ENCODE results near the gene CLDN18.

CLDN18 gene

DNA sequence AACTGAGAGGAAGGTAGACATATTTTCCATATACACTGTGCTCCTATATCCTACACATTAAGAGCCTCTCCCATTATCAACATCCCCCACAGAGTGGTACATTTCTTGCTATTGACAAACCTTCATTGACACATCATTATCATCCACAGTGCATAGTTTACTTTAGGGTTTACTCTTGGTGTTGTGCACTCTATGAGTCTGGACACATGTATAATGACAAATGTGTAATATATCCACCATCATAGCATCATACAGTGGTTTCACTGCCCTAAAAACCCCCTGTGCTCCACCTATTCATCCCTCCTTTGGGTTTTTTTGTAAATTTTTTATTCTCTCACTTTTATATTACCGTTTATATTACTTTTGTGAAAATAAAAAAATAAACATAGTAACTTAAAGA lies 22.2 kb upstream of the CLDN18 start:
- Histone ChIP-seq H3K36me3 (replicated peaks; ENCODE audit: insufficient read depth, low read length) (no peaks in the 10 kb centered on the region), H3K4me1 (ENCODE audit: low read length) (peaks cover 20% of the 10 kb centered on the region), H4K20me1 (ENCODE audit: insufficient read depth, low read length) (no peaks in the 10 kb centered on the region), H3K79me2 (ENCODE audit: low read length) (no peaks in the 10 kb centered on the region), H3K9me3 (replicated peaks; ENCODE audit: insufficient read depth, low read length) (no peaks in the 10 kb centered on the region), H3K4me2 (ENCODE audit: low read depth, low read length) (peak overlapping the region; percentile 20), H2AFZ (ENCODE audit: low read length) (peak overlapping the region; percentile 54), H3F3A (ENCODE audit: insufficient read depth, low read length) (peaks cover 14% of the 10 kb centered on the region), H3K4me3 (ENCODE audit: low read length) (no peak overlapping the region), H3K27ac (ENCODE audit: low read length) (peak overlapping the region; percentile 49; the same call in 1 of the 2 replicates), H3K9me2 (replicated peaks; ENCODE audit: insufficient read depth, low read length) (no peaks in the 10 kb centered on the region), H3K9ac (ENCODE audit: low read length) (peak overlapping the region; percentile 10; the same call in 1 of the 2 replicates), H3K27me3 (replicated peaks; ENCODE audit: insufficient read depth, low read length) (no peaks in the 10 kb centered on the region)
- no peak for DNase-seq
- no peak for TF ChIP-seq EZH2 (optimal IDR thresholded peaks at IDR 0.05; ENCODE audit: low read depth, low read length)
- no peak for TF ChIP-seq EZH2phosphoT487 (IDR thresholded peaks at IDR 0.05; ENCODE audit: low read length)
- no peak for TF ChIP-seq CTCF (IDR thresholded peaks at IDR 0.05; ENCODE audit: low read length)

DNA sequence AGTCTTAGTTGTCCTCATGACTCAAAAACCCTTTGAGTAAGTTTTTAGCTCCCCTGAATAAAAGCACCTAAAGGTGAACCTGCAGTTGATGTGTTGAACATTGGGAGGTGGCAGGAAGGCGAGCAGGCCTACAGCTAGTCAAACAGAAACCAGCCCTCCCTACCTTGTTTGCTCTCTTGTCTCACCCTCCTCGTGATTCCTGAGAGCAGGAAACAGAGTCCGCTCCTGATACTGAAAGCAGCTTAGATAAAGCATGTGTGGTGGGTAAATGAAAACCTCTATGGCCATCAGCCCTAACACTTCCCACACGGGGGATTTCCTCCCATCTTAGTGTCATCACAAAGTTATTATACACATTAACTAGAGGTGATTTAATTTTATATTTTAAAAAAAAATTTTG lies 21.8 kb upstream of the CLDN18 start:
- Histone ChIP-seq H3K9me3 (replicated peaks; ENCODE audit: insufficient read depth, low read length) (no peaks in the 10 kb centered on the region), H3F3A (ENCODE audit: insufficient read depth, low read length) (peaks cover 14% of the 10 kb centered on the region), H3K27me3 (replicated peaks; ENCODE audit: insufficient read depth, low read length) (no peaks in the 10 kb centered on the region), H3K4me3 (ENCODE audit: low read length) (no peak overlapping the region), H2AFZ (ENCODE audit: low read length) (peak overlapping the region; percentile 54), H3K36me3 (replicated peaks; ENCODE audit: insufficient read depth, low read length) (no peaks in the 10 kb centered on the region), H3K79me2 (ENCODE audit: low read length) (no peaks in the 10 kb centered on the region), H4K20me1 (ENCODE audit: insufficient read depth, low read length) (no peaks in the 10 kb centered on the region), H3K27ac (ENCODE audit: low read length) (peak overlapping the region; percentile 49; the same call in 1 of the 2 replicates), H3K9ac (ENCODE audit: low read length) (peak overlapping the region; percentile 10; the same call in 1 of the 2 replicates), H3K9me2 (replicated peaks; ENCODE audit: insufficient read depth, low read length) (no peaks in the 10 kb centered on the region), H3K4me2 (ENCODE audit: low read depth, low read length) (peak overlapping the region; percentile 20), H3K4me1 (ENCODE audit: low read length) (peaks cover 20% of the 10 kb centered on the region)
- TF ChIP-seq CTCF (IDR thresholded peaks at IDR 0.05; ENCODE audit: low read length) (no peak), EZH2phosphoT487 (IDR thresholded peaks at IDR 0.05; ENCODE audit: low read length) (no peak), EZH2 (optimal IDR thresholded peaks at IDR 0.05; ENCODE audit: low read depth, low read length) (no peak)
- peak; percentile 87 for DNase-seq

DNA sequence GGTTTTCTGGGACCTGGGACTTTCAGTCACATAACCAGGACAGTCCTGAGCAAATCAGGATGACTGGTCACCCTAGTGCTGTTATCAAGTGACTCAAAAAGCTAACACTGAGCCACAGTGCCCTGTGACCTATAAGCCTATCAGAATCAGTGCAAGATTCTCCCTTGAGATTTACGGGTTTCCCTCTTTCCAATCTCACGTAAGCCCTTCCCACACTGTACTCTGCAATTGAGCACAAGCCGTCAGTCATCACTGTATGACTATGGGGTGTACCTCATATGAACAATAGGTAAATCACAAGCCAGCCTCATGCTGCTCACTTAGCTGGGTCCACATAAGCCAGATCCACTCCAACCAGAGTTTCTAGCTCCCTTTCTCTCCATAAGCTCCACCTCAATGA lies 21.0 kb upstream of the CLDN18 start:
- H3K36me3 ChIP-seq (replicated peaks; ENCODE audit: insufficient read depth, low read length) = no peaks in the 10 kb centered on the region
- no peak overlapping the region for H3K4me2 ChIP-seq (ENCODE audit: low read depth, low read length)
- no peak for DNase-seq
- no peaks in the 10 kb centered on the region for H3K79me2 ChIP-seq (ENCODE audit: low read length)
- no peak overlapping the region for H2AFZ ChIP-seq (ENCODE audit: low read length)
- H3K4me1 ChIP-seq (ENCODE audit: low read length) = peaks cover 20% of the 10 kb centered on the region
- H3K4me3 ChIP-seq (ENCODE audit: low read length) = no peak overlapping the region
- no peaks in the 10 kb centered on the region for H3K9me2 ChIP-seq (replicated peaks; ENCODE audit: insufficient read depth, low read length)
- H3K9me3 ChIP-seq (replicated peaks; ENCODE audit: insufficient read depth, low read length) = no peaks in the 10 kb centered on the region
- no peak overlapping the region for H3K27ac ChIP-seq (ENCODE audit: low read length)
- no peaks in the 10 kb centered on the region for H3K27me3 ChIP-seq (replicated peaks; ENCODE audit: insufficient read depth, low read length)
- peaks cover 14% of the 10 kb centered on the region for H3F3A ChIP-seq (ENCODE audit: insufficient read depth, low read length)
- no peak overlapping the region for H3K9ac ChIP-seq (ENCODE audit: low read length)
- no peak for TF ChIP-seq EZH2phosphoT487 (IDR thresholded peaks at IDR 0.05; ENCODE audit: low read length)
- TF ChIP-seq EZH2 (optimal IDR thresholded peaks at IDR 0.05; ENCODE audit: low read depth, low read length) = no peak
- no peak for TF ChIP-seq CTCF (IDR thresholded peaks at IDR 0.05; ENCODE audit: low read length)
- no peaks in the 10 kb centered on the region for H4K20me1 ChIP-seq (ENCODE audit: insufficient read depth, low read length)

Measured in MM.1S (cell line).